KOPT-K1 (cell line): ENCODE data around the gene SPESP1.

Experiments used
- H3K27ac ChIP-seq: fragments of 200-600 bp; sonication (generic); 2 replicates; pipeline ENCODE4 v1.5.1; 2016; ENCODE audit warnings: antibody characterized with exemption, mild to moderate bottlenecking, low read depth, low read length; ENCODE audit not compliant: poor library complexity, severe bottlenecking
- H3K36me3 ChIP-seq: fragments of 200-600 bp; sonication (generic); 2 replicates; pipeline ENCODE4 v1.5.1; 2017; ENCODE audit warnings: antibody characterized with exemption, mild to moderate bottlenecking, low read length, moderate library complexity; ENCODE audit not compliant: insufficient read depth
- H3K9me3 ChIP-seq: fragments of 200-600 bp; sonication (generic); 2 replicates; pipeline ENCODE4 v1.5.1; 2017; ENCODE audit warnings: antibody characterized with exemption, low read length, mild to moderate bottlenecking; ENCODE audit not compliant: insufficient read depth, poor library complexity, severe bottlenecking

Gene SPESP1

GRCh38 chr15:68930268-68931022 is at the start of gene SPESP1:
Gene SPESP1 (plus strand): TSS chr15:68930525. CDS start chr15:68930654, 129 bp downstream.
- Histone ChIP-seq H3K27ac (no peak within 1 kb of the TSS), H3K9me3 (no peaks in the 10 kb centered on the region), H3K36me3 (no peaks in the 10 kb centered on the region)

DNA sequence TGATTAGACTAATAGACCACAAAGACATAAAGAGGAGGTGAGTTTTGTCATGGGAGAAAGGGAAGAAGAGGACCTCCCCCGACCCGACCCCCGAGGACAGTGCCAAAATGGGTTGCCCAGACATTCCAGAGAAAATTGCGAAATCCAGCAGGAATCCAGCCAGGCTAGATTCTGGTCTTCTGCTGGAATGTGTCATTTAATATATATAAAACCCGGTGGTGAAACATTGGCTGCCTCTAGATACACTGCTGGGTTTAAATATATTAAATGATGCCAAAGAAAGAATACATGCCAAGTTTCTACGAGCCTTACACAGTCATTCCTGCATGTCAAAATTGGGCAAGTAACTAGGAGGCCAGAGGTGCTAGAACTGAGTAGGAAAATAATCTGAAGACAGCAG is 45.3 kb upstream of the SPESP1 start:
- Histone ChIP-seq H3K9me3 (no peaks in the 10 kb centered on the region), H3K36me3 (no peaks in the 10 kb centered on the region), H3K27ac (no peak overlapping the region)

GRCh38 chr15:68887120-68887519 is 43.2 kb upstream of the SPESP1 start:
- no peaks in the 10 kb centered on the region for H3K36me3 ChIP-seq
- H3K9me3 ChIP-seq, result no peaks in the 10 kb centered on the region
- H3K27ac ChIP-seq, result no peak overlapping the region

GRCh38 chr15:68887819-68888218 is 42.5 kb upstream of the SPESP1 start:
- no peak overlapping the region for H3K27ac ChIP-seq
- H3K36me3 ChIP-seq, result no peaks in the 10 kb centered on the region
- no peaks in the 10 kb centered on the region for H3K9me3 ChIP-seq

GRCh38 chr15:68888419-68888818 is 41.9 kb upstream of the SPESP1 start:
- Histone ChIP-seq H3K36me3 (no peaks in the 10 kb centered on the region), H3K27ac (no peak overlapping the region), H3K9me3 (no peaks in the 10 kb centered on the region)

- H3K27ac ChIP-seq, result no peak overlapping the region
- H3K9me3 ChIP-seq, result peaks cover 9% of the 10 kb centered on the region
- H3K36me3 ChIP-seq, result no peaks in the 10 kb centered on the region
These were observed 36.1 kb upstream of the SPESP1 start for GRCh38 chr15:68894208-68894607.

DNA sequence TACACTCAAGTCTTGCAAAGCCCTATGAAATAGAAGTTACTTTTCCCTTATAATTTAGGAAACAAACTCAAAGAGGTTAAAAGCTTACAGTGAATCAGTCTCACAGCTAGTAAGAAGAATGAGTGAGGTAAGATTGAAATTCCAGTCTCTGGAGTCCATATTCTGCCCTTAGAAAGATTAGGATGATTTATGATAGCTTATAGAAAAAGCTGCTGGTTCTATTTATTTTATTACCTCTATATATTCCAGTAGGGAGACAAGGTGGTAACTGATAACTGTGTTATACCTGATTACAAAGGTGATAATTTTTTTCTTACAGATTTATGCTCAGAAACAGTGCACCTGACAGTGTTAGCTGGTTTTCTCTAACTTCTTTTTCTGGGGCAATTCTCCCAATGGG is 34.1 kb upstream of the SPESP1 start:
- Histone ChIP-seq H3K36me3 (no peaks in the 10 kb centered on the region), H3K27ac (no peak overlapping the region)

GRCh38 chr15:68897016-68897415 is 33.3 kb upstream of the SPESP1 start:
- Histone ChIP-seq H3K36me3 (no peaks in the 10 kb centered on the region), H3K9me3 (peaks cover 9% of the 10 kb centered on the region), H3K27ac (no peak overlapping the region)

More for the DNA sequence above, 34.1 kb upstream of the SPESP1 start:
- peaks cover 9% of the 10 kb centered on the region for H3K9me3 ChIP-seq

- no peak overlapping the region for H3K27ac ChIP-seq
- H3K36me3 ChIP-seq, result no peaks in the 10 kb centered on the region
- H3K9me3 ChIP-seq, result no peaks in the 10 kb centered on the region
These were observed 30.3 kb upstream of the SPESP1 start for GRCh38 chr15:68900027-68900426.

- no peak overlapping the region for H3K27ac ChIP-seq
- H3K9me3 ChIP-seq, result no peaks in the 10 kb centered on the region
- no peaks in the 10 kb centered on the region for H3K36me3 ChIP-seq
These were observed 22.9 kb upstream of the SPESP1 start for GRCh38 chr15:68907396-68907923.

GRCh38 chr15:68909601-68910100 is 20.7 kb upstream of the SPESP1 start:
- Histone ChIP-seq H3K9me3 (no peaks in the 10 kb centered on the region), H3K36me3 (no peaks in the 10 kb centered on the region), H3K27ac (no peak overlapping the region)

- no peaks in the 10 kb centered on the region for H3K36me3 ChIP-seq
- H3K27ac ChIP-seq, result no peak overlapping the region
These were observed 20.0 kb upstream of the SPESP1 start for GRCh38 chr15:68910341-68910740.

GRCh38 chr15:68910816-68911215 is 19.5 kb upstream of the SPESP1 start:
- no peaks in the 10 kb centered on the region for H3K36me3 ChIP-seq
- peaks cover 4% of the 10 kb centered on the region for H3K9me3 ChIP-seq
- H3K27ac ChIP-seq, result no peak overlapping the region

More at GRCh38 chr15:68910341-68910740, 20.0 kb upstream of the SPESP1 start:
- H3K9me3 ChIP-seq, result no peaks in the 10 kb centered on the region

GRCh38 chr15:68921926-68922325 is 8.4 kb upstream of the SPESP1 start:
- H3K9me3 ChIP-seq, result no peaks in the 10 kb centered on the region
- H3K36me3 ChIP-seq, result no peaks in the 10 kb centered on the region
- H3K27ac ChIP-seq, result no peak overlapping the region

DNA sequence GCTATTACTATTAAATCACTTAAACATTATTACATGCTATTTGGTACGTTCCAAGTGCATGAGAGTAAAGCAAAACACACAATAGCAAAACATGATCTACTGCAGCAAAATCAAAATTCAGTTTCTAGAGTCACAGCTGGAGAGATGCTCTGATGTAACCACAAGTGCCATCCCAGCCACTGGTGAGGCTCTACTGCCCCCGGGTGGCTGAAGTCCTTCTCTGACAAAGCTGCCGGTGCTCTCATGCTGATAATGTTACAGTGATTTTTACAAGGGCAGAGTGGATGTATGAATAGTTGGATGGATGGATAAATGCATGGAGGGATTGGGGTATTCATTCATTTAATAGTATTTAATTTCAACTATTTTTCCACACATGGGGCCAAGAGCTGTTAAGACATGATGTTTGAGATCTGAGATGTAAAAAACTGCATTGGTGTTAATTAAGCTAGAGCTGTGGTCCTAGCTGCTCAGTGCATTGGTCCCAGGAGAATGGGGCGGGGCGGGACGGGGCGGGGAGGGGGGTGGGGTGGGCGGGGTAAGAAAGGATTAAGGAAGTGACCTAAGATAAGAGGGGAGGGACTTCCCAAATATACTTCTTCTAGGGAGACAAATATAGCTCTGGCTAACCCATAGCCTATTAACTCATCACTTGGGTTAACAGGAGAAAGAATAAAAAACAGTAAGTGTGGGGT is 5.3 kb upstream of the SPESP1 start:
- H3K36me3 ChIP-seq, result no peaks in the 10 kb centered on the region
- H3K27ac ChIP-seq, result no peak overlapping the region
- H3K9me3 ChIP-seq, result no peaks in the 10 kb centered on the region
